ENCODE data around the gene CRYBB1.

The CRYBB1 gene

DNA sequence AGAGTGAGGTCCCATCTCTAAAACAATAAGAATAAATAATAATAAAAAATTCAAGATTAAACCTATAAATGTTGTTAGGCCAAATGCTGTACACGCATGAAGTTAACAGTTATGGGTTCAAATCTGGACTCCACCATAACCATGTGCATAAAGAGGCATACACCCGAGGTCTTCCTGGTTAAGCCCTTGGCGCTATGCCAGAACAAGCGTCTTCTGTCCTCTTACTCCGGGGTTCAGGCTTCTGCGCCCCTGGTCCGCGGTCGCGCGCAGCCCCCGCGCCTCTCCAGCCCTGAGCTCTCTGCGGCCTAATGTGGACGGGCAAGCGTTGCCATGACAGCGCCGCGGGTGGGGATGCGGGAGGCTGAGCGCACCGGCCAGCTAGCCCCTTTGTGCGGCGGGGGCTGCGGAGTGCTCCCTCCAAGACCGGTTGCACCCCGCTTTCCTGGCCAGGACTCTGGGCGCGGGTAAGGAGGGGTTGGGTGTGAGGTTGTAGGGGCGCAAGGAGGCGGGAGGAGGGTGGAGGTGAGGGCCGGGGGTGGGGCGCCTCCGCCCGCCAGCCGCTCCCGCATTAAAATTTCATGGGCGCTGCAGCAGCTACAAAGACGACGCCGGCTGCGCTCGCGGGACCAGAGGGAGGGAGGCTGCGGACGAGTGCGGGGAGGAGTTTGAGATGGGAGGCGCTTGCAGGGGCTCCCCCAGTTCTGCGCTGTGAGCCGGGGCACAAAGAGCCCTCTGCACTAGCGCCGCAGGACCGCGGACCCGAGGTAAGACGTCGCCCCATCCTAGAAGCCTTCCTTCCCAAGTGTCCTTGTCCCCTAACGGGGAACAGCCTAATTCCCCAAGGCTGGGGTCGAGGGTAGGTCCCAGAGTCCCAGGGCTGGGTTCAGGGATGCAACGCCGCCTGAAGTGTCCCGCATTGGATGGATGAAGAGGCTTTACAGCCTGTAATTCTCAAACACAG, 39.3 kb upstream of the CRYBB1 start, which contains the start of gene MIAT:
MIAT (plus strand) TSS at position 698 of the 961 bp plus-strand sequence.
- Histone ChIP-seq H2AFZ (ENCODE audit: low read length, unreplicated experiment) (no peak within 1 kb of the TSS), H3K79me2 (ENCODE audit: control insufficient read depth, insufficient read depth, low read length, unreplicated experiment) (no peaks in the 10 kb centered on the region), H3K27me3 (ENCODE audit: insufficient read depth, low read length) (peaks cover 39% of the 10 kb centered on the region), H3K4me3 (ENCODE audit: low read depth, low read length) (peak within 1 kb of the TSS; percentile 66), H3K4me1 (ENCODE audit: control insufficient read depth, insufficient read depth, low read length, unreplicated experiment) (peaks cover 5% of the 10 kb centered on the region), H3K36me3 (ENCODE audit: insufficient read depth, low read length) (no peaks in the 10 kb centered on the region), H3K27ac (ENCODE audit: low read depth, low read length) (no peak within 1 kb of the TSS)

DNA sequence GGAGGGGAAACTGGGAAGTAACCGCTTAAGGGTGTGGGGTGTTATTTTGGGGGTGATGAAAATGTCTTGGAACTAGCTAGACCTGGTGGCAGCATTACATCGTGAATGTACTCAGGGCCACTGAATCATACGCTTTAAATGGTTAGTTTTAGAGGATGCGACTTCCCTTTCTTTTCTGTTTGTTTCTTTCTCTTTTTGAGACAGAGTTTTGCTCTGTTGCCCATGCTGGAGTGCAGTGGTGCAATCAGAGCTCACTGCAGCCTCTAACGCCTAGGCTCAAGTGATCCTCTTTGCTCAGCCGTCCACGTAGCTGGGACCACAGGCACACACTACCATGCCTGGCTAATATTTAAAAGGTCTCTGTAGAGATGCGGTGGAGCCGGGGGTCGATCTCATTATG, 34.0 kb upstream of the CRYBB1 start:
- Histone ChIP-seq H3K27ac (ENCODE audit: low read depth, low read length) (no peak overlapping the region), H3K36me3 (ENCODE audit: insufficient read depth, low read length) (no peaks in the 10 kb centered on the region), H3K27me3 (ENCODE audit: insufficient read depth, low read length) (peaks cover 42% of the 10 kb centered on the region), H3K79me2 (ENCODE audit: control insufficient read depth, insufficient read depth, low read length, unreplicated experiment) (no peaks in the 10 kb centered on the region), H2AFZ (ENCODE audit: low read length, unreplicated experiment) (no peak overlapping the region), H3K4me1 (ENCODE audit: control insufficient read depth, insufficient read depth, low read length, unreplicated experiment) (no peaks in the 10 kb centered on the region), H3K4me3 (ENCODE audit: low read depth, low read length) (no peak overlapping the region)

DNA sequence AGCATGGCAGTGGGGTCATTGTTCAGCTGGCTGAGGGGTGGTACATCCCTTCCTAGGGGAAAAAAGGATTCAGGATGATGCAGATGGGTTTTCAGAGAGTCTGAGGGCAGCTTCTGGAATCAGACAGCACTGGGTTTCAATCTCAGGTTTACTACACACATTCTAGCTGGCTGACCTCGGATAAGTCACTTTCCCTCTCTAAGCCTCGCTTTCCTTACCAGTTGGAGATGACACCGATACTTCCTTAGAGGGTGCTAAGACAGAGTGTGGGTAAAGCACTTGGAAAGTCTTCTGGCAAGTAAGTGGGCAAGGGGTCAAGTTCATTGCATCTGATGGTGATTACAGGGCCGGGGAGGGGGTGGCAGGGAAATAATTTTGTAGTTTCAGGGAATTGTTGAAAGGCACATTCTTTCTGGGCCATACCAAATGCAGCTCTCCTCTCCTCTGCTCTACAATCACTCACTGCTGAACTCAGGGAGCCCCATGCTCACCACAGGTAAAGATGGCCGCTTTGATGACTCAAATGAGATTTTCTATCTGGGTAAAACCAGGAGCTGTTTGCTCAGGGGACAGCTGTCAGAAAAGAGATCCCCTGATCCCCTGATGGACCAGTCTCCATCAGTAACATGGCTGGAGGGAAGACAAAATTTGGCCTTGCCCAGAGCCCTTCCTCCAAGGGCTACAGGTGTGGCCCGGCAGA, 33.0 kb upstream of the CRYBB1 start:
- no peak overlapping the region for H3K4me3 ChIP-seq (ENCODE audit: low read depth, low read length)
- H3K36me3 ChIP-seq (ENCODE audit: insufficient read depth, low read length): no peaks in the 10 kb centered on the region
- no peaks in the 10 kb centered on the region for H3K79me2 ChIP-seq (ENCODE audit: control insufficient read depth, insufficient read depth, low read length, unreplicated experiment)
- no peak overlapping the region for H3K27ac ChIP-seq (ENCODE audit: low read depth, low read length)
- H3K27me3 ChIP-seq (ENCODE audit: insufficient read depth, low read length): peaks cover 42% of the 10 kb centered on the region
- H2AFZ ChIP-seq (ENCODE audit: low read length, unreplicated experiment): no peak overlapping the region
- no peaks in the 10 kb centered on the region for H3K4me1 ChIP-seq (ENCODE audit: control insufficient read depth, insufficient read depth, low read length, unreplicated experiment)

DNA sequence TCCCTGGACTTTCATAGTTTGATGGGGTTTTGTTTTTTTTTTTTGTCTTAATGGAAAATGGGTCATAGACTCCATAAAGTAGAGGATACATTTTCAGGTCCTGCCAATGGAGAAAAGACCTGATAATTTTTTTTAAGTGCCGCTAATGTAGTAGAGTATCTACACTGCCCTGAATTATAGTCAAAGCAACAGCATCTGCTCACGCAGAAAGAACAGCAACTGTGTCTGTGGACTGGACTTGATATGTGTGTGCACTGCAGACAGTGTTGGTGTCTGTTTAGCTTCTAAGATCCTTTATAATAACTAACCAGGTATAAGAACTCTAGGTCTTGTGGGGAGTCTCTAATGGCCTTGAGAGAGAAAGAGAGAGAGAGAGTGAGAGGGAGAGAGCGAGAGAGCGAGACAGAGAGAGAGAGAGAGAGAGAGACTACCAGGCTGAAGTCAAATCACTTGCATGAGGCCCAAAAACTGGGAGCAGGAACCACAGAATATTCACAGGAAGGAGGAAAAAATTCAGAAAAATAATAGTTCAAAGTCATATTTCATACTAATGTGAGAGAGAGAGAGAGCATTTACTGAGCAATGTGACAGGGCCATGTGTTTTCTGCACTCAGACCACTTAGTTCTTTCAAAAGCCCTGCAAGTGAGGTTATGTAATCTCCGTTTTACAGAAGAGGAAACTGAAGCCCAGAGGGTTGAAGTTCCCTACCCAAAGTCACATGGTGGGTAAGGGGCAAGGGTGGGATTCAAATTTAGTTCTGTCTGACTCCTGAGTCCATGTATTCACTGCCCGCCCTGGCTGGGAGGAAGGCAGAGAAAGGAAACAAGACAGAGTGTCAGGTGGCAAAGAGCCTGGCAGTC, 30.9 kb upstream of the CRYBB1 start:
- no peaks in the 10 kb centered on the region for H3K36me3 ChIP-seq (ENCODE audit: insufficient read depth, low read length)

DNA sequence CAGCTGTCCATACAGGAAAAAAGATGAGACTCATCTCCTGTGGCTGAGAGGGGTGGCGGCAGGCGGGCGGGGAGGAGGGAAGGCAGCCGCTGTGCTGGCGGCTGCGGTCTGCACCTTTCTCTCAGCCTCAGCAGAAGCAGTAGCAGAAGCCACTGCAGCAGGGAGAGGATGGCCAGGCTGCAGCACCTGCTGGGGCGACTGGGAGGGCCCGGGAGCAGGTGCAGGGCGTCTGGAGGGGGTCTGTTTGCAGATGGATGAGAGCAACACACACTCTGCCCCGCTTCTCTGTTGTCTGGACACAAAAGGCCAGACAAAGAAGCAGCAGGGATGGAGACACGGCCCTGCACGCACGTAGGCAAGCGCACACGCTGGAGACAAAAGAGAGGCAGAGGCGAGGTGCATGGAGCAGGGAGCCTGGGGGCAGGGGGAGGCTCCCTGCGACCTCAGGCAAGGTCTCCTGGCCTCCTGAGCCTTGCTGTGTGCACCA, 30.2 kb upstream of the CRYBB1 start:
- H3K4me1 ChIP-seq (ENCODE audit: control insufficient read depth, insufficient read depth, low read length, unreplicated experiment): no peaks in the 10 kb centered on the region
- peaks cover 26% of the 10 kb centered on the region for H3K27me3 ChIP-seq (ENCODE audit: insufficient read depth, low read length)
- no peaks in the 10 kb centered on the region for H3K36me3 ChIP-seq (ENCODE audit: insufficient read depth, low read length)
- H3K4me3 ChIP-seq (ENCODE audit: low read depth, low read length): no peak overlapping the region
- no peak overlapping the region for H3K27ac ChIP-seq (ENCODE audit: low read depth, low read length)
- H2AFZ ChIP-seq (ENCODE audit: low read length, unreplicated experiment): no peak overlapping the region
- no peaks in the 10 kb centered on the region for H3K79me2 ChIP-seq (ENCODE audit: control insufficient read depth, insufficient read depth, low read length, unreplicated experiment)

More for the DNA sequence above, 30.9 kb upstream of the CRYBB1 start:
- Histone ChIP-seq H3K27ac (ENCODE audit: low read depth, low read length) (no peak overlapping the region), H3K79me2 (ENCODE audit: control insufficient read depth, insufficient read depth, low read length, unreplicated experiment) (no peaks in the 10 kb centered on the region), H3K4me3 (ENCODE audit: low read depth, low read length) (no peak overlapping the region), H3K4me1 (ENCODE audit: control insufficient read depth, insufficient read depth, low read length, unreplicated experiment) (no peaks in the 10 kb centered on the region), H2AFZ (ENCODE audit: low read length, unreplicated experiment) (no peak overlapping the region), H3K27me3 (ENCODE audit: insufficient read depth, low read length) (peaks cover 31% of the 10 kb centered on the region)

DNA sequence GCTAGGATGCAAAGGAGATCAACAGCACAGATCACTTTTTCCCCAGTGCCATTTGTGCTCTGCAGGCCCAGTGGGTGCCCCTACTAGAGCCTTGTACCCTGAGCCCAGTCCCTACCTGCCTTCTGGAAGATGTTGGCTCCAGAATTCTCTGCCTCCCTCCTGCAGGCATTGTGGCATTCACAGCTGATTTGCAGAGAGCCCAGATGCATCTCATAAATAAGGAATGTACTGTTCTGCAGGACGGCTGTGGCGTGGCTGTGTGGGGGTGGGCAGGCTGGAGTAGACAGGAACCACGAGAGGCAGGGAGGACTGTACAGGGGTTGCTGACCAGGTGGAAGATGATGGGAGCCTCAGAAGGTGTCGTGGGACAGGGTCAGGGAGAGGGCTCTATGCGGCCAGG, 28.3 kb upstream of the CRYBB1 start:
- peaks cover 3% of the 10 kb centered on the region for H3K4me1 ChIP-seq (ENCODE audit: control insufficient read depth, insufficient read depth, low read length, unreplicated experiment)
- no peaks in the 10 kb centered on the region for H3K36me3 ChIP-seq (ENCODE audit: insufficient read depth, low read length)

DNA sequence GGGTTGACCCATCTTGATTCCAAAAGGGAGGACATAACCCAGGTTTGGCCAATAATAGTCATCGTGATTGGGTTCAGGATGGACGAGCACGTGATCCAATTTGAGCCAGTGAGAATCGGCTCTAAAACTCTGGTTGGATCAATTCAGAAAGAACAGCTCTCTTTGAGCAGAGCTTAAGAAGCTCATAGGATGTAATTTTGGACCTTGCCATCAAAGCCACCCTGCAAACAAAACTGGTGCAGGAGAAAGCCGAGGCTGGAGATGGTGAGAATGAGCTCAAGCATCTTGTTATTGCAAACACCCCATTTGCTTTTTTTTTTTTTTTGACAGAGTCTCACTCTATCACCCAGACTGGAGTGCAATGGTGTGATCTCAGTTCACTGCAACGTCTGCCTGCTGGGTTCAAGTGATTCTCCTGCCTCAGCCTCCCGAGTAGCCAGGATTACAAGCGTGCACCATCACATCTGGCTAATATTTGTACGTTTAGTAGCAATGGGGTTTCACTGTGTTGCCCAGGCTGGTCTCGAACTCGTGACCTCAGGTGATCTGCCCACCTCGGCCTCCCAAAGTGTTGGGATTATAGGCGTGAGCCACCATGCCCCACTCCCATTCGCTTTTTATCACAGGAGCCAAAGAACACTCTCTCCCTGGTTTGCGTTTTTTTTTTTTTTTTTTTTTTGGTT, 25.7 kb upstream of the CRYBB1 start:
- Histone ChIP-seq H3K27ac (ENCODE audit: low read depth, low read length) (no peak overlapping the region), H3K4me1 (ENCODE audit: control insufficient read depth, insufficient read depth, low read length, unreplicated experiment) (peaks cover 3% of the 10 kb centered on the region)

More for the DNA sequence above, 28.3 kb upstream of the CRYBB1 start:
- H3K4me3 ChIP-seq (ENCODE audit: low read depth, low read length): no peak overlapping the region
- H3K79me2 ChIP-seq (ENCODE audit: control insufficient read depth, insufficient read depth, low read length, unreplicated experiment): no peaks in the 10 kb centered on the region
- no peak overlapping the region for H3K27ac ChIP-seq (ENCODE audit: low read depth, low read length)
- no peak overlapping the region for H2AFZ ChIP-seq (ENCODE audit: low read length, unreplicated experiment)
- peaks cover 12% of the 10 kb centered on the region; the same call in 1 of the 2 replicates for H3K27me3 ChIP-seq (ENCODE audit: insufficient read depth, low read length)

DNA sequence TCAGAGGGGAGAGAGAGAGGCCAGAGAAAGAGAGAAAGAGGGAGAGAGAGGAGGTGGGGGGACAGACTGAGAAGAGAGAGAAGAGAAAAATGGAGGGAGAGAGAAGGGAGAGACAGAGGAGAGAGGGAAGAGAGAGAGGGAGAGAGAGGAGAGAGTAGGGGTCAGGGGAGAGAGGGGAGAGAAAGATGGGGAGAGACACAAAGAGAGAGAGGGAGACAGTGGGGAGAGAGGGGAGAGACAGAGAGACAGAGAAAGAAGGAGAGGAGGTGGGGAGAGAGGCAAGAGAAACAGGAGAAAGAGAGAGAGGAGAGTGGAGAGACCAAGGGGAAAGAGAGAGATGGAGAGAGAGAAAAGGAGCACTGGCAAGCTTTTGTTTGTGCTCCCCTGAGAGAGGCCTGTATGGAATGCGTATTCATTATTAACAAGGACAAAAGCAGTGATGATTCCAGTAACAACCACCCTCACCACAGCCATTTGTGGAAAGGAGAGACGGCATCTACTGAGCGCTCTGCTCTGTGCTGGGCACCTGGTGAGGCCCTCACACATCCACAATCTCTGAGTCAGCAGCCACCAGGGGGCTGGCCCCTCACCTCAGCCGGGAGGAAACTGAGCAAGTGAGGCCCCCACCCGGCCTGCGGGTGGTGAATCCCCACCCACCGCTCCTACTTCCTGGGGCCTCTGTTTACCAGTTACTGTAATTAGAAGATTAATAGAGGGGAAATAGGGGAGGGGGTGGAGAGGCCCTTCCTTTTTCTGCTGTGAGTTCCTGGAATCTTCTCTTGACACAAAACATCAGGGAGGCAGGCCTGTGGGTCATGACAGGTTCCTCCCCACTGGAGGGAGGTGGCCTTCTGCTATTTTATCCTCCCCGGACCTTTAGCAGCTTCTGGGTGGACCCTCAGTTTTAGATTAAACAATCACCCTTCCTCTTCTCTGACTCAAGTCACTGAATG, 24.9 kb upstream of the CRYBB1 start:
- Histone ChIP-seq H3K4me1 (ENCODE audit: control insufficient read depth, insufficient read depth, low read length, unreplicated experiment) (peaks cover 3% of the 10 kb centered on the region), H3K27ac (ENCODE audit: low read depth, low read length) (no peak overlapping the region), H3K36me3 (ENCODE audit: insufficient read depth, low read length) (no peaks in the 10 kb centered on the region), H3K27me3 (ENCODE audit: insufficient read depth, low read length) (no peaks in the 10 kb centered on the region; the same call in 1 of the 2 replicates), H2AFZ (ENCODE audit: low read length, unreplicated experiment) (no peak overlapping the region), H3K79me2 (ENCODE audit: control insufficient read depth, insufficient read depth, low read length, unreplicated experiment) (no peaks in the 10 kb centered on the region), H3K4me3 (ENCODE audit: low read depth, low read length) (no peak overlapping the region)

More for the DNA sequence above, 25.7 kb upstream of the CRYBB1 start:
- Histone ChIP-seq H3K79me2 (ENCODE audit: control insufficient read depth, insufficient read depth, low read length, unreplicated experiment) (no peaks in the 10 kb centered on the region), H3K36me3 (ENCODE audit: insufficient read depth, low read length) (no peaks in the 10 kb centered on the region), H3K27me3 (ENCODE audit: insufficient read depth, low read length) (no peaks in the 10 kb centered on the region; the same call in 1 of the 2 replicates), H3K4me3 (ENCODE audit: low read depth, low read length) (no peak overlapping the region), H2AFZ (ENCODE audit: low read length, unreplicated experiment) (no peak overlapping the region)

DNA sequence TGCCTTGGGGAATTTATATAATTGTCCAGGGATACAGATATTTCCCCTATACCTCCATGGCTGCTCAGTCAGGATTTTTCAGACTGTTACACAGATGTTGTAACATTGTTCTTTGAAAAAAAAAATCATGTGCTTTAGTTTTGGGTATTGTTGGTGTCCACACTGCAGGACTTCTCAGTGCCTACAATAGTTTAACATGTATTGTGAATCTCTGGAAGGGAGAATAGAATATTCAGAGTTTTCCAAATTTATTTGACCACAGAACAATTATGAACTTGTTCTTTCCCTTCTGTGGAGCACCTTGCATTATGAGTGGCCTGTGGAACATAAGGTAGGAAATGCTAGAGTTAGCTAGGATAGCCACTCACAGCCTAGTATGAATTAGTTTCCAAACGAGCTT, 18.5 kb upstream of the CRYBB1 start:
- H3K4me3 ChIP-seq (ENCODE audit: low read depth, low read length): no peak overlapping the region
- no peaks in the 10 kb centered on the region for H3K79me2 ChIP-seq (ENCODE audit: control insufficient read depth, insufficient read depth, low read length, unreplicated experiment)
- H3K4me1 ChIP-seq (ENCODE audit: control insufficient read depth, insufficient read depth, low read length, unreplicated experiment): no peaks in the 10 kb centered on the region
- H3K27me3 ChIP-seq (ENCODE audit: insufficient read depth, low read length): no peaks in the 10 kb centered on the region
- H3K27ac ChIP-seq (ENCODE audit: low read depth, low read length): no peak overlapping the region
- no peaks in the 10 kb centered on the region for H3K36me3 ChIP-seq (ENCODE audit: insufficient read depth, low read length)
- H2AFZ ChIP-seq (ENCODE audit: low read length, unreplicated experiment): no peak overlapping the region
